Measurements from ENCODE around the gene GFI1. TPM values are rescaled to one million over a fixed set of nuclear protein-coding genes. Genes with fewer than 3 reads are reported as not detected.
A peak's percentile ranks its signal among the peaks of the same experiment; 100 is the strongest.
"Not testable (repeated sequence)": the region's sequence is repeated elsewhere in the genome, so short reads cannot be mapped to it uniquely, and the experiment has no call there.

GFI1 gene
- 0.10 and 0.17 TPM in 2 replicates for total RNA-seq (ENCODE audit: low replicate concordance)
- long read RNA-seq = 0 reads

DNA sequence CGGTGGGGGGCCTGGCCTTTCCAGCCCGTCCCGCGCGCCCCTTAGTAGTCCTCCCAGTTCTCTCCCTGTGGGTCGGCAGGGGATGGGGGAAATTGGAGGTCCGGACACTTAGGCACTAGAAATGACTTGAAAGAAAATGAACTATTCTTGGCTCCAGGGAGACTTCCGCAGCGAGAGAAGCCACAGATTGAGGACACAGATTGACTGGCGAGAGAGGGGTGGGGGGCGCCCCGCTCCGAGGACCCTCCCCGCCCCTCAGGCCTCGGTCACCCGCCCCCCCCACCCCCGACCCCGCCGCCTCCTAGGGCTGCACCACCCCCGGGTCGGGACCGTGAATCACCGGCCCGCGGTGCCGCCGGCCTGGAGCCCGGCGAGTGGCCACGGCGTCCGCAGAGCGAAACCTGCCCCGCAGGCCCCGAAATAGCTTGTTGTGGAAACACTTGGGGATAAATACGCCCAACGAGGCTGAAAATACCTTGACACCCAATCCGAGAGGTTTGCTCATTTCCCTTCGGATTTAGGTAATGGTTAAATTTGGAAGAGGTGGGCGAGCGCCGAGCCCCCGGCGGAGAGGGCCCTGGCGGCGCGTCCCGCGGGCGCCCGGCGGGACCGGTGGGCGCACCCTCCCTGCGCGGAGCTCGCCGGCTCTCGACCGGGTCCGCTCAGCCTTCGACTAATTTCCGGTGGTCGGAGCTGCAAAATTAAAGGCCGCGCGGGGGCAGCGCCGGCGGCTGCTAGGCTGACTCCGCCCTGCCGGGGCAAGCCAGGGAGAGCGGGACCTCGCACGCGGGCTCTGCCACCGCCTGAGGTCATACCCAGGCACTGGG lies at the start of gene GFI1:
Gene GFI1, minus strand, starts transcription at position 675 of the 827 bp plus-strand sequence. CDS start 3,438 bp downstream, outside the sequence.
- no peak for DNase-seq (ENCODE audit: extremely low spot score, unreplicated experiment)
- Mint-ChIP-seq H3K36me3 (no peaks in the 10 kb centered on the region), H3K9me3 (no peaks in the 10 kb centered on the region)

DNA sequence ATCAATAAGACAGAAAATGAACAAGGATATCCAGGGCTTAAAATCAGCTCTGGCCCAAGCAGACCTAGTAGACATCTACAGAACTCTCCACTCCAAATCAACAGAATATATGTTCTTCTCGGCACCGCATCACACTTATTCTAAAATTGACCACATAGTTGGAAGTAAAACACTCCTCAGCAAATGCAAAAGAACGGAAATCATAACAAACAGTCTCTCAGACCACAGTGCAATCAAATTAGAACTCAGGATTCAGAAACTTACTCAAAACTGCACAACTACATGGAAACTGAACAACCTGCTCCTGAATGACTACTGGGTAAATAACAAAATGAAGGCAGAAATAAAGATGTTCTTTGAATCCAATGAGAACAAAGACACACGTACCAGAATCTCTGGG lies 45.6 kb upstream of the GFI1 start:
- H3K36me3 Mint-ChIP-seq = peaks cover 11% of the 10 kb centered on the region
- DNase-seq (ENCODE audit: extremely low spot score, unreplicated experiment); H3K27me3 Mint-ChIP-seq; H3K4me1 Mint-ChIP-seq (ENCODE audit: unreplicated experiment); H3K9me3 Mint-ChIP-seq; H3K27ac Mint-ChIP-seq; H3K4me3 Mint-ChIP-seq: not testable (repeated sequence)

More for the DNA sequence above, at the start of gene GFI1:
- peak within 1 kb of the TSS; percentile 85 for H3K4me3 Mint-ChIP-seq
- peaks cover 15% of the 10 kb centered on the region for H3K4me1 Mint-ChIP-seq (ENCODE audit: unreplicated experiment)
- no peak within 1 kb of the TSS for H3K27ac Mint-ChIP-seq
- TF ChIP-seq, protein P1, sequence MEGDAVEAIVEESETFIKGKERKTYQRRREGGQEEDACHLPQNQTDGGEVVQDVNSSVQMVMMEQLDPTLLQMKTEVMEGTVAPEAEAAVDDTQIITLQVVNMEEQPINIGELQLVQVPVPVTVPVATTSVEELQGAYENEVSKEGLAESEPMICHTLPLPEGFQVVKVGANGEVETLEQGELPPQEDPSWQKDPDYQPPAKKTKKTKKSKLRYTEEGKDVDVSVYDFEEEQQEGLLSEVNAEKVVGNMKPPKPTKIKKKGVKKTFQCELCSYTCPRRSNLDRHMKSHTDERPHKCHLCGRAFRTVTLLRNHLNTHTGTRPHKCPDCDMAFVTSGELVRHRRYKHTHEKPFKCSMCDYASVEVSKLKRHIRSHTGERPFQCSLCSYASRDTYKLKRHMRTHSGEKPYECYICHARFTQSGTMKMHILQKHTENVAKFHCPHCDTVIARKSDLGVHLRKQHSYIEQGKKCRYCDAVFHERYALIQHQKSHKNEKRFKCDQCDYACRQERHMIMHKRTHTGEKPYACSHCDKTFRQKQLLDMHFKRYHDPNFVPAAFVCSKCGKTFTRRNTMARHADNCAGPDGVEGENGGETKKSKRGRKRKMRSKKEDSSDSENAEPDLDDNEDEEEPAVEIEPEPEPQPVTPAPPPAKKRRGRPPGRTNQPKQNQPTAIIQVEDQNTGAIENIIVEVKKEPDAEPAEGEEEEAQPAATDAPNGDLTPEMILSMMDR (conservative IDR thresholded peaks at IDR 0.05) = no peak
- H3K27me3 Mint-ChIP-seq = peaks cover 90% of the 10 kb centered on the region

DNA sequence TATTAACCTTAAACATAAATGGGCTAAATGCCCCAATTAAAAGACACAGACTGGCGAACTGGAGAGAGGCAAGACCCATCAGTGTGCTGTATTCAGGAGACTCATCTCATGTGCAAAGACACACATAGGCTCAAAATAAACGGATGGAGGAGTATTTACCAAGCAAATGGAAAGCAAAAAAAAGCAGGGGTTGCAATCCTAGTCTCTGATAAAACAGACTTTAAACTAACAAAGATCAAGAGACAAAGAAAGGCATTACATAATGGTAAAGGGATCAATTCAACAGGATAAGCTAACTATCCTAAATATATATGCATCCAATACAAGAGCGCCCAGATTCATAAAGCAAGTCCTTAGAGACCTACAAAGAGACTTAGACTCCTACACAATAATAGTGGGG lies 45.2 kb upstream of the GFI1 start:
- H3K4me3 Mint-ChIP-seq; H3K4me1 Mint-ChIP-seq (ENCODE audit: unreplicated experiment): not testable (repeated sequence)

DNA sequence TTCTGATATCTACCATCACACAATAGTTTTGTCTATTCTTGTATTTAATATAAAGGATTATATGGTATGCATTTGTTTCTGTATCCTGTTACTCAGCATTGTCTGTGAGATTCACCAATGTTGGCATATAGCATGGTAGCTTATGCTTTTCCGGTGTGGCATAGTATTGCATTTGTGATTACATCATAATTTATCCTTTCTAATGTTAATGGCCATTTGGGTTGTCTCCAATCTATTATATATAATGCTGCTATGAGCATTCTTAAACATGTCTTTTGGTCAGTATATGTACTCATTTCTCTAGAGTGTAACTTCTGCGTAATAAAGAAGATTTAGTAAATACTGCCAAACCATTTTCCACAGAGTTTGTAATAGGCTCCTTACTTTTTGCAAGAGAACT lies 40.9 kb upstream of the GFI1 start:
- Mint-ChIP-seq H3K4me3 (no peak overlapping the region), H3K36me3 (peaks cover 8% of the 10 kb centered on the region), H3K9me3 (peaks cover 5% of the 10 kb centered on the region), H3K4me1 (ENCODE audit: unreplicated experiment) (no peaks in the 10 kb centered on the region), H3K27me3 (no peaks in the 10 kb centered on the region), H3K27ac (no peak overlapping the region)
- TF ChIP-seq, protein P1 (conservative IDR thresholded peaks at IDR 0.05) = no peak
- no peak for DNase-seq (ENCODE audit: extremely low spot score, unreplicated experiment)

More for the DNA sequence above, 45.2 kb upstream of the GFI1 start:
- H3K9me3 Mint-ChIP-seq; H3K27ac Mint-ChIP-seq; DNase-seq (ENCODE audit: extremely low spot score, unreplicated experiment); H3K27me3 Mint-ChIP-seq: not testable (repeated sequence)
- H3K36me3 Mint-ChIP-seq = peaks cover 11% of the 10 kb centered on the region

DNA sequence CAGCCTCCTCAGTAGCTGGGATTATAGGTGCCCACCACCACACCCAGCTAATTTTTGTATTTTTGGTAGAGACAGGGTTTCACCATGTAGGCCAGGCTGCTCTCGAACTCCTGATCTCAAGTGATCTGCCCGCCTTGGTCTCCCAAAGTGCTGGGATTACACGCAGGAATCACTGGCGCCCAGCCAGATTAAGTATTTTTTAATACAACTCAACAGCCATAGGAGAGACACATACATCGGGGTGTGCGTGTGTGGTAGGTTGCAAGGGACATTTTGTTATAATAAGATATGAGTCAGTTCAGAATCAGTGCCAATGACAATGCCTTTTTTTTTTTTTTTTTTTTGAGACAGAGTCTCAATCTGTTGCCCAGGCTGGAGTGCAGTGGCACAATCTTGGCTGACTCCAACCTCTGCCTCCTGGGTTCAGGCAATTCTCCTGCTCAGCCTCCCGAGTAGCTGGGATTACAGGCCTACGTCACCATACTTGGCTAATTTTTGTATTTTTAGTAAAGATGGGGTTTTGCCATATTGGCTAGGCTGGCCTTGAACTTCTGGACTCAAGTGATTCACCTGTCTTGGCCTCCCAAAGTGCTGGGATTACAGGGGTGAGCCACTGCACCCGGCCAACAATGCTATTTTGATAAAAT lies 38.3 kb upstream of the GFI1 start:
- not testable (repeated sequence) for DNase-seq (ENCODE audit: extremely low spot score, unreplicated experiment); H3K9me3 Mint-ChIP-seq; H3K27me3 Mint-ChIP-seq; H3K27ac Mint-ChIP-seq; H3K36me3 Mint-ChIP-seq; H3K4me1 Mint-ChIP-seq (ENCODE audit: unreplicated experiment); H3K4me3 Mint-ChIP-seq

DNA sequence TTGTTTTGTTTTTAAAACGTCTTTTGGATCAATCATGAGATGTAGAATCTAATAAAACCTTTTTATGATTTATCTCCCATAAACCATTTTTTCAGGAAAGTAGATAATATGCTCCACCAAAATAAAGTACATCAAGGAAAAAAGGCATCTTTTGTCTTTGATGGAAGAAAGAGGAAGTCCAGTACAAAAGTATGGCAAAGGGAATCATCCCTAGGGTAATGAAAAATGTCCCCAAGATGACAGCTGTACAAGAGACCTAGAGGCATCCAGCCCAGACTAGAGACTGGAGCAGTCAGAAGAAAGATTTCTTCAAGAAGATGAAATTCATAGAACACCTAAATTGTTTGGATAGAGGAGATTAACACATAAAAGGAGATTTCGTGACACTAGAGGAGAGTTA lies 32.3 kb upstream of the GFI1 start:
- TF ChIP-seq, protein P1 (conservative IDR thresholded peaks at IDR 0.05) = no peak
- no peak for DNase-seq (ENCODE audit: extremely low spot score, unreplicated experiment)
- no peaks in the 10 kb centered on the region for H3K9me3 Mint-ChIP-seq
- no peak overlapping the region for H3K27ac Mint-ChIP-seq
- no peak overlapping the region for H3K4me3 Mint-ChIP-seq
- peaks cover 5% of the 10 kb centered on the region for H3K36me3 Mint-ChIP-seq
- H3K27me3 Mint-ChIP-seq = no peaks in the 10 kb centered on the region
- no peaks in the 10 kb centered on the region for H3K4me1 Mint-ChIP-seq (ENCODE audit: unreplicated experiment)

DNA sequence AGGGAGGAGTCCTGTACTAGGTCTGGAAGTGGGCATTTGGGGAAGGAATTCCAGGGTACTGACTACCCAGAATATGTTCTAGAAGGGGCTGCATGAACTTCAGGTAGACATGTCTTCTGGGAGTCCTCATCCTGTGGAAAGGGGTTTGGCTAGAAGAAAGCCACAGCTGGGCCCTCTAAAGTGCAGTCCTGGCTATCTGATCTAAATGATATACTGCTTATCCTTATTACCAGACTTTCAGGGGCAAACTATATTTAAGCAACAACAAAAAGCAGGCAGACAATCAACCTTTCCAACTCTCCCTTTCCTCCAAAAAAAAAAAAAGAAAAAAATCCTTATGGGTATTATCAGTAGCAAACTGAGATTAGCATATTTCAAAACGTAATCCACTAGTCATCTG lies 29.8 kb upstream of the GFI1 start:
- H3K9me3 Mint-ChIP-seq = no peaks in the 10 kb centered on the region
- no peak overlapping the region for H3K4me3 Mint-ChIP-seq
- no peaks in the 10 kb centered on the region for H3K27me3 Mint-ChIP-seq
- H3K36me3 Mint-ChIP-seq = peaks cover 9% of the 10 kb centered on the region
- no peak for DNase-seq (ENCODE audit: extremely low spot score, unreplicated experiment)
- H3K4me1 Mint-ChIP-seq (ENCODE audit: unreplicated experiment) = no peaks in the 10 kb centered on the region
- TF ChIP-seq, protein P1 (conservative IDR thresholded peaks at IDR 0.05) = no peak
- H3K27ac Mint-ChIP-seq = no peak overlapping the region
